HG02588 (cell line): ENCODE results near the gene RAB7B.
"Not testable (repeated sequence)": the region's sequence is repeated elsewhere in the genome, so short reads cannot be mapped to it uniquely, and the experiment has no call there.

Source experiments
- ATAC-seq: cut with Tn5 transposase; IDR thresholded peaks from one replicate; pipeline ENCODE4 v1.9.1; 2021; ENCODE audit warnings: mild to moderate bottlenecking, moderate library complexity; ENCODE audit not compliant: unreplicated experiment

RAB7B gene

GRCh38 chr1:205998457-205999241 is 4.5 kb downstream of the RAB7B start:
- no peak for ATAC-seq

- ATAC-seq = not testable (repeated sequence)
Observed at GRCh38 chr1:205996641-205997040, 6.6 kb downstream of the RAB7B start.

- ATAC-seq = no peak
Observed at GRCh38 chr1:205994346-205994745, 8.8 kb downstream of the RAB7B start.

GRCh38 chr1:205993068-205993467 is 10.1 kb downstream of the RAB7B start:
- no peak for ATAC-seq

- no peak for ATAC-seq
Observed at GRCh38 chr1:205992218-205992882, 10.8 kb downstream of the RAB7B start.

GRCh38 chr1:205991237-205991636 is 12.0 kb downstream of the RAB7B start:
- ATAC-seq = no peak

GRCh38 chr1:205990226-205990625 is 13.0 kb downstream of the RAB7B start:
- ATAC-seq = no peak

GRCh38 chr1:205989786-205990185 is 13.4 kb downstream of the RAB7B start:
- no peak for ATAC-seq

GRCh38 chr1:205988585-205988995 is 14.6 kb downstream of the RAB7B start:
- ATAC-seq = no peak

- ATAC-seq = no peak
Observed at GRCh38 chr1:205986861-205987260, 16.3 kb downstream of the RAB7B start.

GRCh38 chr1:205986292-205986691 is 16.9 kb downstream of the RAB7B start:
- ATAC-seq = no peak

DNA sequence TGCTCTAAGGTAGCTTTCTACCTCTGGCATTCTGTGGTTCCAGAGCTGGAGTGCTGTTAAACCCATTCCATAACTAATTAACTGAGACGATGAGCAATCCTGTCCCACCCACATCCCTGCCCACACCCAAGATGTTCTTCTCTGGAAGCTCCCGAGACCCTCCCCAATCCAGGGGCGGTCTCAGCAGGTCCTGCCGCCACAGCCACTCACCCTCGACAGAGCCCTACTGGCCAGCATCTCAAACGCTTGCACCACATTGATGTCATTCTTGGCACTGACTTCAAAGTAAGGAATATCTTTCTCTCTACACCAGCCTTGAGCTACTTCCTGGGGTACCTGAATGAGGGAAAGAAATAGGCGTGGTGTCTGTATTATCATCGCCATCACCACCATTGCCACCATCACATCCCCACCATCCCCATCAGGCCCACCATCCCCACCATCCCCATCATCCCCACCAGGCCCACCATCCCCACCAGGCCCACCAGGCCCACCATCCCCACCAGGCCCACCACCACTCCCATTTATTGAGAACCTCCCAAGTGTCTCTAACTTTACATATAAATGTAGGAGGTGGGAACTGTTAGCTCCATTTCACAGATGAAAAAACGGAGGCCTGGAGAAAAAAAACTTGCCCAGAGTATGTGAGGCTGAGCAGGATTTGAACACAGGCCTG is 17.7 kb downstream of the RAB7B start:
- no peak for ATAC-seq

DNA sequence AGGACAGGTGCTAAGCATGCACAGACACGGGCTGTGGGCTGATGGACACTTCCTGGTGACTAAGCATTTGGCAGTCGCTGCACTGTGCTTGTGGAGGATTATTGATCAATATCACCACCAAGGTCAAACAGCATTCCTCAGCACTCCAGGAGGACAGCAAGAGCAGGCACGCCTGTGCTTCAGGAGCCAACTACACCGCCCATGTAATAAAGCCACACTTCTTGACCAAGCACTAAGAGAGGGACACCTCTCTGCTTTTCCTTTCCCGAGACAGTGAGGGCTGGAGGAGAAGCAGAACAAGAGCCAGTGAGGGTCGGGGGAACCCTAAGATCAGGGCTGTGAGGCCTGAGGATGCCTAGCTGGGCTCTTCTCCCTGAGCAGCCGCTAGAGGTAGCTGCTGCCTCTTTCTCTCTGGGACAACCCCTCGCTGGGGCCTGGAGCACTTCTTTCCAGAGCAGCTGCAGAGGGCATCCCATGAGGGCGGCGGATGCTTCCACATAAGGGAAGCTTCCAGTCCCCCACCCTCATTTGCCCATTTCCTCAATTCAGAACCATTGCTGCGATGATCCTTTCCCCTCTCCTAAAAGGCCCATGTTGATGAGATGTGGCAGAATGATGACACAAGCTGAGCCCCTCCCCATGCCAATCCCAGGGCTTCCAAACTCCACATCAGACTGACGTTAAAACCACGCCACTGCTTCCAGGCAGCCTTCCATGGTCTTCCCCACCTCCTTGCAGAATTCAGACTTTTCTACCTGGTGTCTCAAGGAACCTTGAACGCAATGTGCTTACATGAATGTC is 19.1 kb downstream of the RAB7B start:
- no peak for ATAC-seq

DNA sequence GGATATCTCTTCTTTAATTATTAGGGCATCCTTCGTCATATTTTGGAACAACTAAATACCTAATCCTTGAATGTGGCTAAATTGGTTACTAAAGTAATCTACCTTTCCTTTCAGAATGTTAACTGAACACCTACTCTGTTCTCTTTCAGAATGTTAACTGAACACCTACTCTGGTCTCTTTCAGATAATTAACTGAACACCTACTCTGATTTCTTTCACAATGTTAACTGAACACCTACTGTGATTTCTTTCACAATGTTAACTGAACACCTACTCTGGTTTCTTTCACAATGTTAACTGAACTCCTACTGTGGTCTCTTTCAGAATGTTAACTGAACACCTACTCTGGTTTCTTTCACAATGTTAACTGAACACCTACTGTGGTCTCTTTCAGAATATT is 21.9 kb downstream of the RAB7B start:
- no peak for ATAC-seq

- no peak for ATAC-seq
Observed at GRCh38 chr1:205980237-205980870, 22.8 kb downstream of the RAB7B start.

- no peak for ATAC-seq
Observed at GRCh38 chr1:205979301-205979700, 23.9 kb downstream of the RAB7B start.

GRCh38 chr1:205978676-205979075 is 24.5 kb downstream of the RAB7B start:
- no peak for ATAC-seq

- no peak for ATAC-seq
Observed at GRCh38 chr1:205977402-205978014, 25.7 kb downstream of the RAB7B start.

DNA sequence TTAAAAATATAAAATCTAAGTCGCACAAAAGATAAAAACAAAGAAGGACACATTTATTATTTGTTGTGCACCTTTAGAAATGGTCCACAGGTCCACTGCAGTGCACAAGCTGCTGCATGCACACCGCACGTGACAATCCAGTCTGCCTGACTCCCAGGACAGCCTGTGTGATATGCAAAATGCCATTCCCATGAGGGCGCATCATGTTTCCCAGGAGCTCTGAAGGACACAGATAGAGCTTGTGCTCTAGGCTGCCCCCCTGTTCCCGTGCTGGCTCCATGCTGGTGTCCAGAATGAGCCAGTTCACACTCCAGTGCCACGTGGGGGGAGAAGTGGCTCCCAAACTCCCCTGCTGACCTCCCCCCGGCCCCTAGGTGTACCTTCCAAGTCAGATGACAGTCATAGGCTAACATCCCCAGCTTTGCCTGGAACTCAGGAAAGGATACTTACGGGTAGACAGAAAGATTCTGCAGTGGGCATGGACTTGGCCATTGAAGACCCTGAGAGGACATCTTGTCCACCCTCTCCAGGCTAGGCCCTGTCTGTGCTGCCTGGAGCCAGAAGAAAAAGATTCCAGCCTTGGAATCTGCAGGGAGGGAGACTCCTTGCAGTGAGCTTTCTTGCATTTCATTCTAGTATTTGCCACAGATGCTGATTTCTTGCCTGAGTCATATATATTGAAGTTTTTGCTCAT is 26.3 kb downstream of the RAB7B start:
- ATAC-seq = no peak

- ATAC-seq = no peak
Observed at GRCh38 chr1:205976036-205976435, 27.2 kb downstream of the RAB7B start.
